Astrocyte (in vitro differentiated cells and primary cell): ENCODE results near the gene SH3GL2. TPM values are rescaled to one million over a fixed set of nuclear protein-coding genes. Genes with fewer than 3 reads are reported as not detected.
A peak's percentile ranks its signal among the peaks of the same experiment; 100 is the strongest.

Experiments used
- DNase-seq: peaks from one replicate; pipeline ENCODE4 v3.0.0-alpha.2; 2010; ENCODE audit warnings: low read depth
- FAIRE-seq: peaks from 2 replicates; lab custom pipeline; 2011; peaks lifted over from hg19 to GRCh38; lab: Jason Lieb, UNC
- H2AFZ ChIP-seq: 2 replicates; pipeline ENCODE4 v1.6.0; 2012; ENCODE audit warnings: low read depth, low read length, inconsistent platforms
- H3K27ac ChIP-seq: 2 replicates; pipeline ENCODE4 v1.5.1; 2011; ENCODE audit warnings: low read depth, low read length, inconsistent platforms
- H3K27me3 ChIP-seq: 2 replicates; pipeline ENCODE4 v1.6.0; 2011; ENCODE audit warnings: low read length, inconsistent platforms; ENCODE audit not compliant: insufficient read depth
- H3K36me3 ChIP-seq: 2 replicates; pipeline ENCODE4 v1.5.1; 2011; ENCODE audit warnings: low read length, inconsistent platforms; ENCODE audit not compliant: insufficient read depth
- H3K4me1 ChIP-seq: 2 replicates; pipeline ENCODE4 v1.5.1; 2011; ENCODE audit warnings: low read length, inconsistent platforms; ENCODE audit not compliant: insufficient read depth
- H3K4me2 ChIP-seq: 2 replicates; pipeline ENCODE4 v1.6.0; 2012; ENCODE audit warnings: low read length, inconsistent platforms
- H3K4me3 ChIP-seq: 2 replicates; pipeline ENCODE4 v1.5.1; 2011; ENCODE audit warnings: low read depth, mild to moderate bottlenecking, low read length, inconsistent platforms; ENCODE audit not compliant: insufficient read depth
- H3K79me2 ChIP-seq: 2 replicates; pipeline ENCODE4 v1.6.0; 2012; ENCODE audit warnings: mild to moderate bottlenecking, low read length, inconsistent platforms; ENCODE audit not compliant: insufficient read depth
- H3K9ac ChIP-seq: 2 replicates; pipeline ENCODE4 v1.6.0; 2012; ENCODE audit warnings: mild to moderate bottlenecking, low read length, inconsistent platforms
- H3K9me3 ChIP-seq: 2 replicates; pipeline ENCODE4 v1.5.1; 2012; ENCODE audit warnings: low read depth, mild to moderate bottlenecking, low read length, inconsistent platforms; ENCODE audit not compliant: insufficient read depth
- H4K20me1 ChIP-seq: 2 replicates; pipeline ENCODE4 v1.6.0; 2012; ENCODE audit warnings: low read length, inconsistent platforms; ENCODE audit not compliant: insufficient read depth
- H3K27ac Mint-ChIP-seq: one replicate; pipeline ENCODE4 v1.8.0; 2021; ENCODE audit warnings: mild to moderate bottlenecking, mixed read lengths; ENCODE audit not compliant: unreplicated experiment
- H3K27me3 Mint-ChIP-seq: one replicate; pipeline ENCODE4 v1.8.0; 2021; ENCODE audit warnings: low read depth, mixed read lengths; ENCODE audit not compliant: unreplicated experiment
- H3K36me3 Mint-ChIP-seq: one replicate; pipeline ENCODE4 v1.8.0; 2021; ENCODE audit warnings: low read depth, mixed read lengths; ENCODE audit not compliant: unreplicated experiment
- H3K4me1 Mint-ChIP-seq: one replicate; pipeline ENCODE4 v1.8.0; 2021; ENCODE audit warnings: low read depth, mixed read lengths; ENCODE audit not compliant: unreplicated experiment
- H3K4me3 Mint-ChIP-seq: one replicate; pipeline ENCODE4 v1.8.0; 2021; ENCODE audit warnings: mild to moderate bottlenecking, moderate library complexity, mixed read lengths; ENCODE audit not compliant: unreplicated experiment
- H3K9me3 Mint-ChIP-seq: one replicate; pipeline ENCODE4 v1.8.0; 2021; ENCODE audit warnings: mild to moderate bottlenecking, mixed read lengths; ENCODE audit not compliant: unreplicated experiment
- EZH2 ChIP-seq: IDR thresholded peaks from 2 replicates; pipeline ENCODE4 v1.6.1; 2012; ENCODE audit warnings: mild to moderate bottlenecking, low read length, inconsistent platforms; ENCODE audit not compliant: insufficient read depth
- total RNA-seq: library from RNA; stranded (reverse); gene quantifications from 2 replicates; pipeline ENCODE4 v1.2.1, GENCODE V29; 2021
- TF ChIP-seq, protein P1 (sequence below): IDR thresholded peaks from 2 replicates; pipeline ENCODE4 v1.5.1; 2011; ENCODE audit warnings: low read depth, mild to moderate bottlenecking, inconsistent platforms, low read length, moderate library complexity; ENCODE audit not compliant: insufficient read depth

Gene SH3GL2
- total RNA-seq, 1 donor from 2014 or later = 0.16 TPM

DNA sequence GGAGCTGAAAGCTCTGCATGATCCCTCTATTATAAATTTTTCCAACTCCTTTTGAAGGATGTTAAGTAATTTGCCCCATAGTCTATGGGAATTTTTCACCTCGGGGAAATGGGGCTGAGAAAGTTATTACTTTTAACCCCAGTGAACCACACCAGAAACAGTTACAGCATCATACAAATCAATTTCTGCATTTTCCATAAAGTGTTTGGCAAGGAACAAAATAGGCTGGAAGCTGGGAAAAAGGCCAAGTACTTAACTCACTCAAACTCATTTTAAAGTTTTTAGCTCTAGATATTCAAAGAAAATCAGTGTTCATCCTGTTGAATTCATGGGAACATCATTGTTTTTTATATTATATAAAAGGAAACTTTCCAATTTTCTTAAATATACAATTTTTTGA, 160.9 kb downstream of the SH3GL2 start:
- Mint-ChIP-seq H3K36me3 (no peaks in the 10 kb centered on the region), H3K4me3 (no peak overlapping the region), H3K27me3 (no peaks in the 10 kb centered on the region), H3K4me1 (no peaks in the 10 kb centered on the region), H3K9me3 (no peaks in the 10 kb centered on the region), H3K27ac (no peak overlapping the region)
- TF ChIP-seq EZH2 = no peak
- TF ChIP-seq, protein P1, sequence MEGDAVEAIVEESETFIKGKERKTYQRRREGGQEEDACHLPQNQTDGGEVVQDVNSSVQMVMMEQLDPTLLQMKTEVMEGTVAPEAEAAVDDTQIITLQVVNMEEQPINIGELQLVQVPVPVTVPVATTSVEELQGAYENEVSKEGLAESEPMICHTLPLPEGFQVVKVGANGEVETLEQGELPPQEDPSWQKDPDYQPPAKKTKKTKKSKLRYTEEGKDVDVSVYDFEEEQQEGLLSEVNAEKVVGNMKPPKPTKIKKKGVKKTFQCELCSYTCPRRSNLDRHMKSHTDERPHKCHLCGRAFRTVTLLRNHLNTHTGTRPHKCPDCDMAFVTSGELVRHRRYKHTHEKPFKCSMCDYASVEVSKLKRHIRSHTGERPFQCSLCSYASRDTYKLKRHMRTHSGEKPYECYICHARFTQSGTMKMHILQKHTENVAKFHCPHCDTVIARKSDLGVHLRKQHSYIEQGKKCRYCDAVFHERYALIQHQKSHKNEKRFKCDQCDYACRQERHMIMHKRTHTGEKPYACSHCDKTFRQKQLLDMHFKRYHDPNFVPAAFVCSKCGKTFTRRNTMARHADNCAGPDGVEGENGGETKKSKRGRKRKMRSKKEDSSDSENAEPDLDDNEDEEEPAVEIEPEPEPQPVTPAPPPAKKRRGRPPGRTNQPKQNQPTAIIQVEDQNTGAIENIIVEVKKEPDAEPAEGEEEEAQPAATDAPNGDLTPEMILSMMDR = no peak
- H3K9me3 ChIP-seq = no peaks in the 10 kb centered on the region
- no peak overlapping the region for H3K9ac ChIP-seq
- H3K27me3 ChIP-seq = no peaks in the 10 kb centered on the region
- no peak overlapping the region for H3K4me2 ChIP-seq
- FAIRE-seq = no peak
- H3K79me2 ChIP-seq = no peaks in the 10 kb centered on the region
- no peaks in the 10 kb centered on the region for H3K4me1 ChIP-seq
- no peak overlapping the region for H2AFZ ChIP-seq
- H4K20me1 ChIP-seq = no peaks in the 10 kb centered on the region
- no peaks in the 10 kb centered on the region for H3K36me3 ChIP-seq
- no peak overlapping the region for H3K4me3 ChIP-seq
- no peak overlapping the region for H3K27ac ChIP-seq
- DNase-seq = no peak

GRCh38 chr9:17742067-17742466, 163.2 kb downstream of the SH3GL2 start:
- H3K36me3 Mint-ChIP-seq = no peaks in the 10 kb centered on the region
- H3K9me3 ChIP-seq = no peaks in the 10 kb centered on the region
- H3K4me1 Mint-ChIP-seq = no peaks in the 10 kb centered on the region
- no peaks in the 10 kb centered on the region for H3K27me3 Mint-ChIP-seq
- H4K20me1 ChIP-seq = no peaks in the 10 kb centered on the region
- H3K79me2 ChIP-seq = no peaks in the 10 kb centered on the region
- no peak for DNase-seq
- H3K4me1 ChIP-seq = no peaks in the 10 kb centered on the region
- H3K36me3 ChIP-seq = no peaks in the 10 kb centered on the region
- H3K27ac ChIP-seq = no peak overlapping the region
- H3K9me3 Mint-ChIP-seq = no peaks in the 10 kb centered on the region
- no peak overlapping the region for H3K4me2 ChIP-seq
- TF ChIP-seq, protein P1 = peak; percentile 11
- no peak for TF ChIP-seq EZH2
- no peak overlapping the region for H2AFZ ChIP-seq
- no peak for FAIRE-seq
- H3K4me3 ChIP-seq = no peak overlapping the region
- no peak overlapping the region for H3K4me3 Mint-ChIP-seq
- no peak overlapping the region for H3K9ac ChIP-seq
- H3K27me3 ChIP-seq = no peaks in the 10 kb centered on the region
- H3K27ac Mint-ChIP-seq = no peak overlapping the region

- H2AFZ ChIP-seq = no peak overlapping the region
- no peaks in the 10 kb centered on the region for H3K79me2 ChIP-seq
- H4K20me1 ChIP-seq = no peaks in the 10 kb centered on the region
- H3K9me3 Mint-ChIP-seq = no peaks in the 10 kb centered on the region
- H3K4me3 Mint-ChIP-seq = no peak overlapping the region
- H3K27ac Mint-ChIP-seq = no peak overlapping the region
- no peaks in the 10 kb centered on the region for H3K4me1 ChIP-seq
- no peak for DNase-seq
- no peaks in the 10 kb centered on the region for H3K36me3 ChIP-seq
- no peaks in the 10 kb centered on the region for H3K4me1 Mint-ChIP-seq
- FAIRE-seq = no peak
- H3K4me3 ChIP-seq = no peak overlapping the region
- H3K27me3 ChIP-seq = no peaks in the 10 kb centered on the region
- no peaks in the 10 kb centered on the region for H3K27me3 Mint-ChIP-seq
- no peak overlapping the region for H3K9ac ChIP-seq
- no peaks in the 10 kb centered on the region for H3K9me3 ChIP-seq
- no peak overlapping the region for H3K27ac ChIP-seq
- TF ChIP-seq EZH2 = no peak
- TF ChIP-seq, protein P1 = no peak
- H3K36me3 Mint-ChIP-seq = no peaks in the 10 kb centered on the region
- no peak overlapping the region for H3K4me2 ChIP-seq
These were observed 165.9 kb downstream of the SH3GL2 start for GRCh38 chr9:17744786-17745185.
